Inferior parietal cortex (tissue), 1 donor: ENCODE results near the gene RARG.

Experiments used
- DNase-seq: peaks from one replicate; pipeline ENCODE4 v3.0.0-alpha.2; 2016; ENCODE audit errors: extremely low spot score

RARG gene

GRCh38 chr12:53223389-53224060, 8.5 kb downstream of the RARG start:
- no peak for DNase-seq

DNA sequence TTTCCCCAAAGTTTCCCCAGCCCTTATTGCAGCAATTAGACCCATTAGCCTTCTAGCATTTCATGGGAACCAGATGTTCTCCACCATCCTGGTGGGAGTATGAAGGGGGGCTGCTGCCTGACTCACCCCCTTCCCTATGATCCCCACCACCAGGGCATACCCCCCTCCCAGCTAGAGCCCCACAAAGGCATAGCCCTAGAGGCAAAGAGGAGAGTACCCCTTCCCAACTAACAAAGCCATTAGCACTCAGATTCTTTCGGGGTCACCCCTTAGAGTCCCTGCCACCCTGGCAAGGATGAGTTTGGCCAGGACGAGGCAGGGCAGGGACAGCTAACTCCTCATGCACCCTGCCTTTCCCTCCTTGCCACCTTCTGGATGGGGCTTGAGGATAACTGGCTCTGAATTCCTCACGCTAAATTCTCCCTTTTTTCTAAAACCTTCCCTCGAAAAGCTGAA, 9.2 kb downstream of the RARG start:
- no peak for DNase-seq

DNA sequence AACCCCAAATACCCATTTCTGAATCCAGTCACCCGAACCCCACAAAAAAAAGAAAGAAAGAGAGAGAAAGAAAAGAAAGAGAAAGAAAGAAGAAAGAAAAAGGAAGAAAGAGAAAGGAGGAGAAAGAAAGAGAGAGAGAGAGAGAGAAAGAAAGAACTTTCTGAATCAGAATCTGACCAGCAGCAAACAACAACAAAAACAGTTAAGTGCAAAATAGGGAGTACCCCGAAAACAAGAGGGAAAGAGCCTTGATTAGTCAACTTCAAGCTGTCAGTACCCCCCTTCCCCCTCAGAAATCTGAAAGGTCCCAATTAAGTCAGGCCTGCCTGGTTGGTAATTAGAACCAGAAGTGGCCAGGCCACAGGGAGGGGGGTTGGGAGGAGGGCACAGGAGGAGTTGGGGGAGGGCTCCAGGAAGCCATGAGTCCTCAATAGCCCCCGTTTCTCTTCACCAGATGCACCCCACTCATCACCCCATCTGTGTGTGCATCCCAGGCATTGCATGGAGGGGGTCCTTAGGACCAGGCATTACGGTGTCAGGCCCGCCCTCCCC, 9.8 kb downstream of the RARG start:
- DNase-seq, result no peak

DNA sequence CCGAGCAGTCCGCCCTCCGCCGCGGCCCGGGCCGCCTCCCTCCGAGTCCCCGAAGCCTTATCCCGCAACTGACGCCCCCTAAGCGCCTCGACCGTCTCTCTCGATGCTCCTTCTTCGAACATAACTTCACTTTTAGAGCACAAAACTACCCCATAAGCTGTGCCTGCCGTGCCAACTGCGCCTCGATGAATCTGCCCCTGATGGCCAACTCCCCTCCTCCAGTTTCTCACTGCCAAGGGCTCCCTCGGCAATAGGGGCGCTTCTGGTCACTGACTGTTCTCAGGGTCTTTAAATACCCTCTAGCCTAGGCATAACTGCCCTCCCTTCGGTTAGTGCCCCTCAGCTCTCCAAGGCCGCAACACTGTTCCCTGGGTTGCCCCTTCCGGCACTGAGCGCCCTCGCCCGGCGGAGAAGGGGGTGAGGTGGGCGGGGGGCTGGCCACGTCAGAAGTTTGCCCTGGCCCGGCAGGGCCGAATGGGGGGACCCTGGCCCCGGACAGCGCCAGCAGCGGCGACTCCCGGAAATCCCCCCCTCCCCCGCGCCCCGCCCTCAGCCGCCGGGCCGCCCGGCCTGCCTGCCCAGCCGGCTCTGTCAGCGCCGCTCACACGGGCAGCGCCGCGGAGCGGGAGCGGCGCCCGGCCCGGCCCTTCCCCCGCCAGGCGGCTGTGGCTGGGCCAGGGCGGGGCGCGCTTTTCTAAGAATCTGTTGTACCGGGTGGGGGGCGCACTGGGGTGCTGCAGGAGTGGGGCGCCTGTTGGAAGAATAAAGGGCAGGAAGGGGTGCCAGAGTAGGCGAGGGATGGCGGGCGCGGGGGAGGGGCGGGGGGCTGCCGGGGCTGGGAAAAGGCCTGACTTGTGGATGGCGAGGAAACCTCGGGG, 10.6 kb downstream of the RARG start:
- DNase-seq, result no peak

- DNase-seq, result peak; percentile 66
These were observed 11.3 kb downstream of the RARG start for GRCh38 chr12:53220694-53221202.

DNA sequence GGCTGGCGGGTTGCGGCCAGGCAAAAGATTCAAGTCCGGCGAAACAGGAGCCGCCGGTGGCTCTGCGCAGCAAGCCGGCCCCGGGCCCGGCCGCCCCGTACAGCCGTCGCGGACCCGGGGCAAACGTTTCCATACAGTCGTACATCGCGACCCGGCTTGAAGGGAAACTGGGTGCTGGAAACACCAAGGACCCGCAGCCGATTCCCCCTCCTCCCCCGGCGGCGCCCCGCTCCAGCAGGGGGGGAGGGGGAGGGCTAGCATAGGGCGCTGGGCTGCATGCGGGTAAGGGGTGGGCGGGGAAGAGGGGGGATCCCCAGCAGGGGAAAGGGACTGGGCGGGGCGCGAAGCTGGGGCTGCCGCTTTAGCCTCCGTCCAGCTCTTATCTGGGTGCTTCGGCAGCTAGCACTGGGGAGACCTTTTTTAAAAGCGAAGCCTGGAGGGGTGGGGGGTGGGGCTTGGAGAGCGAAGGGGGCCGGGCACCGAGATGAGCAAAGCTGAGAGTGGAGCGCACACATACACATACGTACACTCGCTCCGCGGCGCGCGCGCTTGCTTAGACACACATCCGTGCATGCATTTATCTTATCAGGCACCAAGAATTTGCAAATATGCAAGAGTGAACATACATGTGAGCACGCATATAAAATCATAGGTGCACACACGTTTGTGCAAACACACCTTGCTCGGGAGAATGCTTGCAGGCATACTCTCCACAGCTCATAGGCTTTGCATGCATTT, 11.9 kb downstream of the RARG start:
- DNase-seq, result peak; percentile 66

DNA sequence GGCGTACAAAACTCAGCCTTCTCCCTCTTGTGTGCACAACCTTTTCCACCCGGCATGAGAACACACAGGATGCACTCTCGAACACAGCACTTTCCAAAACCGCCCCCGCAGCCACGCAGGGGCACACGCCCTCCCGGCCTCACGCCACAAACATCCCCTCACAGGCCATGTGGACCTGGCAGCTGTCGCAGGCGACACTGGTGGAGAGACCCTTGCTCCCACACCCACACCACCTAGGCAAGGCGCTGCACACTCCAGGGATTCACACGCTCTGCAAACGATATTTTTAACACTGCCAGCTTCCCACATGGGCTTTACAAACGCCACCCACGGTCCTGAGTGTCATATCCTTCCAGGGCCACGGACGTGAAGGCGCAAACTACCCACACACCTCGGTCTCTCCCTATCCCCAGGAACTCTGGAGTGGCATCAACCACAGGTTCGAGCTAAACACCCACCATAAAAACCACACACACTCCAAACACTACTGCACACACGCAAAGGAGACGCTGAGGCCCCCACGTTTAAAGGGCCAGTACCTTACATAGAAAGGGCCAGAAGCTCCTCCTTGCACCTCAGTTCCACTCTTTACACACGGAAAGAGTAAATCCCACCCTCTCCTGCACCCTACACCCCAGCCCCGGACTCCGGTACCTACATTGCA, 12.6 kb downstream of the RARG start:
- DNase-seq, result no peak

DNA sequence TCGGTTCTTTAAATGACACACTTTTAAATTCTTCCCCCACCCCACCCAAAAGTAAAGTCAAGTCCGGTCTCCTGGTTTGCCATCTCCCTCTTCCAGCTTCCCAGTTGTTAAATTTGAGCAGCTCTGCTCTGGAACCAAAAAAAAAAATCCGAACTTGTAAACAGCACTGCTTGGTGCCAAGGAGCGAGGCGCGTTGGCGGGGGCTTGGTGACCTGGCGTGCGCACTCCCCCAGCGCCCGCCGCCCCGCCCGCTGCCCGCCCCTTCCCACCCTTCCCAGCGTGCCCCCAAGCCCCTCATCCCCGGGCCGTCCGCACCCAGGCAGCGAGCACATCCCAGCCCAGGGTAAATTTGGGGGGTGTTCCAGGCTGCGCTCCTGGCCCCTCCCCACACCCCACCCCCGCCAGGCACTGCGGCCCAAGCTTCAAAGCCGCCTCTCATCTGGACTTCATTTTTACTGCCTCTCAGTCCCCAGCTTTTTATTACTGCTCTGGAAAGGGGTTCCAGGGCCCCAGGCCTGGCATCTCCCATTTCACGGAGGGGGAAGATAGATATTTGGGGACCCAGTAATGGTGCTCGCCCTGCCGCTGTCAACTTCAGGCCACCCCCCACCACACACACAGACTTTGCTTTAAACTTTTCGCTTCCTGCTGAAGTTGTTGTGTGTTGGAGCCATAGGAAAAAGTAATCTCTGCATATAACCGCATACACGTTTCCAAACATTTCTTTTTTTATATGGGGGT, 13.3 kb downstream of the RARG start:
- DNase-seq, result no peak

DNA sequence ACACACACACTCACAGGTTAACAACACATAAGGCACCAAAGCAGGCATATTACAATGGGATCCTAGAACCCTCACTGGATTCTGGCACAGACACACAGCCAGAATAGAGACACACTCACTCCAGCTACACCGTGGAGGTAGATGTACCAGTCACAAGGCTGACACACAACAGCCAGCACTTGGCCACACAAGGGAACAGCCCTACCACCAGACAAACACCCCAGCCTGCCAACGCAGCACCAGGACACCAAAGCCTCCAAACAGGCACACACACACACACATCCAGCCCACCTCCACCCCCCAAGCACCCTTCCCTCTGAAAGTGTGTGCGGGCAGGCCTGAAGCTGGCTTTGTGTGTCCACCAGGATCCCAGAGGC, 14.1 kb downstream of the RARG start:
- no peak for DNase-seq

DNA sequence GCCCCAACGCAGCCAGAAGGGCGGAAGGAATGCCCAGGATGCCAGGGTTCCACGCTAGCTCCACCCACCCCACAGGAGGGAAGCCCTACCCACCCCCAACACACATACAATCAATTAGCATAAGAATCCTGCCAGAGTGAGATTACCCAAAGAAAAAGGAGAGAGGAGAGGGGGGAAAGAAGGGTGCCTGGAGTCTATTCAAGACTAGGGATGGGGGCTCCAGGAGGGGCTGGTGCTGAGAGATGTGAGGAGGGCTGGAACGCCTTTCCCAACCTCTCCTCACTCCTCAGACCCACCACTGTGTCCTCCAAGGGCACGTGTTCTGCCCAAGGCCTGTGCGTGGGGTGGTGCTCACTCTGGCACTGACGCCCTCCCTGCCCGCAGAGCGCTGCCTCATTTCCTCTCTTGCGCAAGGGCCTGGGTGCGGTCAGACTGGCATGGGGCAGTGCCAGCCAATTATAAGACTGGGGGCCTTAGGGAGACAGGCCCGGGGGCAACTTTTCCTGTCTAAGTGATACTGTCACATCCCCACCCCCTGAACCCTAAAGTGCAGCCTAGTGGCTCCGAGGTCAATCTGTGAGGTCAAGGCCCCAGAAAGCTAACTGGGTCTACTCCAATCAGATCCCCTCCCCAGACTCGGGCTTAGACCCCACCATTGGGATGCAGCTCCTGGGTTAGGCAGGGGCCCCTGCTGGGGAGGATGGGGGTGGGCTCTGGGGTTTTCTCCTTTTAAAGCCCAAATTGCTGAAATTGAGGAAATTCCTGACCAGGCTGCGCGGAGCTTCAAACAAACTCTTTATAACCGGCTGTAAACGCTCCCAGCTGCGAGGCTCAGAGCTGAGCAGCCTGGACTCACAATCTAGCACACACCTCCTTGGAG, 14.7 kb downstream of the RARG start:
- no peak for DNase-seq

DNA sequence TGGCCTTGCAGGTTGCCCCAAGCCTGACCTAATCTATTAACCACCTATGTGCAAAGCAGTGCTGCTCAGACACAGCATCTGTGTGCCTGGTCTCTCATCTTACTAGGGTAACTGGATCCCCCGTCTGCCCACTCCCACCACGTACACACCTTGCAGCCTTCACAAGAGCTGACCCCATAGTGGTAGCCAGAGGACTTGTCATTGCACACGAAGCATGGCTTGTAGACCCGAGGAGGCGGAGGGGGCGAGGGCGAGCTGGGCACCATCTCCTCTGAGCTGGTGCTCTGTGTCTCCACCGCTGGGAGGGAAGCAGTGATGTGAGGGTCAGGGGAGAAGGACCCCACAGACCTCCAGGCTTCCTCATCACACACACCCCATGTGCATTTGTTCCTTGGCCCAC, 16.5 kb downstream of the RARG start:
- no peak for DNase-seq

- no peak for DNase-seq
These were observed 17.1 kb downstream of the RARG start for GRCh38 chr12:53214687-53215455.

DNA sequence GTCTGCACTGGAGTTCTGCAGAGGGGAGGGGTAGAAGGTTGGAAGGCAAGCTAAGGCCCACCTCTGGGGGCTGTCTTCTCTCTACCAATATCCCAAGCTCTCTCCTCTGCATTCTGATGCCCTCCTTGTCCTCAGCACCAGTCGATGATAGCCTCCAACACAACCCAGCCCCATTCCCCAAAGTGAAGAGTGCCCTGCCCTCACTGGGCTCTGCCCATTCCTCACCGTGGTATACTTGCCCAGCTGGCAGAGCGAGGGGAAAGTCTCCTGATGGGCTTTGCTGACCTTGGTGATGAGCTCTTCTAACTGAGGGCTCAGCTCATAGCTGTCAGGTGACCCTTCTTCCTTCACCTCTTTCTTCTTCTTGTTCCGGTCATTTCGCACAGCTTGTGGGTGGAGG, 17.8 kb downstream of the RARG start:
- DNase-seq, result no peak

GRCh38 chr12:53213348-53213747, 18.7 kb downstream of the RARG start:
- DNase-seq, result peak; percentile 81

DNA sequence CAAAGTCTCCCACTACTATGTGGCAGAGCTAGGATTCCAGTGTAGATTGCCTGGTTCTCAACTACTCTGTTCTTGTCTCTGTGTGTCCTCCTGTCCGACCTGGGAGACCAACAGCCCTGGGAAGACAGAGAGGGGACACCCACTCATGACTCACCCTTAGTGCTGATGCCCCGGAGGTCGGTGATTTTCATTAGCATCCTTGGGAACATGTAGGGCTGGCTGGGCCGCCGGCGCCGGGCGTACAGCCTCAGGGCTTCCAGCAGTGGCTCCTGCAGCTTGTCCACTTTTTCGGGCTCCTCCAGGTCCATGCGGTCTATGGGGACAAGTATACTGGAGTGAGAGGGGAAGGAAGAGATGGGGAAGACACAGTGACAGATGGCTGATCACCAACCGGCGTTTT, 19.1 kb downstream of the RARG start:
- no peak for DNase-seq

- no peak for DNase-seq
These were observed 20.3 kb downstream of the RARG start for GRCh38 chr12:53211476-53212381.

GRCh38 chr12:53210843-53211242, 21.2 kb downstream of the RARG start:
- DNase-seq, result no peak
